ENCODE data around the gene RIC8B. TPM values are rescaled to one million over a fixed set of nuclear protein-coding genes. Genes with fewer than 3 reads are reported as not detected.
A peak's percentile ranks its signal among the peaks of the same experiment; 100 is the strongest.

Gene RIC8B
- total RNA-seq, 1 donor from 2014 or later, result 17.0 TPM

- H3K9me3 Mint-ChIP-seq (ENCODE audit: unreplicated experiment), result no peaks in the 10 kb centered on the region
- H3K27ac Mint-ChIP-seq (ENCODE audit: unreplicated experiment), result no peak overlapping the region
- no peak overlapping the region for H3K4me3 Mint-ChIP-seq (ENCODE audit: unreplicated experiment)
- H3K4me1 Mint-ChIP-seq (ENCODE audit: unreplicated experiment), result peaks cover 11% of the 10 kb centered on the region
- TF ChIP-seq CTCF (IDR thresholded peaks at IDR 0.05), result no peak
- DNase-seq (ENCODE audit: extremely low spot score, unreplicated experiment), result no peak
- no peaks in the 10 kb centered on the region for H3K36me3 Mint-ChIP-seq (ENCODE audit: unreplicated experiment)
- H3K27me3 Mint-ChIP-seq (ENCODE audit: unreplicated experiment), result no peaks in the 10 kb centered on the region
Observed at GRCh38 chr12:106893451-106893850, 119.0 kb downstream of the RIC8B start.

GRCh38 chr12:106894774-106895173 is 120.3 kb downstream of the RIC8B start:
- no peak for TF ChIP-seq CTCF (IDR thresholded peaks at IDR 0.05)
- Mint-ChIP-seq H3K36me3 (ENCODE audit: unreplicated experiment) (no peaks in the 10 kb centered on the region), H3K27ac (ENCODE audit: unreplicated experiment) (no peak overlapping the region), H3K27me3 (ENCODE audit: unreplicated experiment) (no peaks in the 10 kb centered on the region), H3K4me3 (ENCODE audit: unreplicated experiment) (no peak overlapping the region), H3K4me1 (ENCODE audit: unreplicated experiment) (peaks cover 14% of the 10 kb centered on the region), H3K9me3 (ENCODE audit: unreplicated experiment) (no peaks in the 10 kb centered on the region)
- DNase-seq (ENCODE audit: extremely low spot score, unreplicated experiment), result no peak

- H3K27ac Mint-ChIP-seq (ENCODE audit: unreplicated experiment), result no peak overlapping the region
Observed at GRCh38 chr12:106896603-106897002, 122.1 kb downstream of the RIC8B start.

GRCh38 chr12:106897082-106897481 is 122.6 kb downstream of the RIC8B start:
- Mint-ChIP-seq H3K27me3 (ENCODE audit: unreplicated experiment) (peaks cover 9% of the 10 kb centered on the region), H3K36me3 (ENCODE audit: unreplicated experiment) (no peaks in the 10 kb centered on the region), H3K27ac (ENCODE audit: unreplicated experiment) (no peak overlapping the region), H3K9me3 (ENCODE audit: unreplicated experiment) (no peaks in the 10 kb centered on the region), H3K4me1 (ENCODE audit: unreplicated experiment) (peaks cover 14% of the 10 kb centered on the region), H3K4me3 (ENCODE audit: unreplicated experiment) (no peak overlapping the region)
- no peak for DNase-seq (ENCODE audit: extremely low spot score, unreplicated experiment)
- no peak for TF ChIP-seq CTCF (IDR thresholded peaks at IDR 0.05)

More at GRCh38 chr12:106896603-106897002, 122.1 kb downstream of the RIC8B start:
- no peak for TF ChIP-seq CTCF (IDR thresholded peaks at IDR 0.05)
- H3K4me3 Mint-ChIP-seq (ENCODE audit: unreplicated experiment), result no peak overlapping the region
- no peaks in the 10 kb centered on the region for H3K9me3 Mint-ChIP-seq (ENCODE audit: unreplicated experiment)
- no peak for DNase-seq (ENCODE audit: extremely low spot score, unreplicated experiment)
- H3K27me3 Mint-ChIP-seq (ENCODE audit: unreplicated experiment), result peaks cover 6% of the 10 kb centered on the region
- H3K4me1 Mint-ChIP-seq (ENCODE audit: unreplicated experiment), result peaks cover 14% of the 10 kb centered on the region
- H3K36me3 Mint-ChIP-seq (ENCODE audit: unreplicated experiment), result no peaks in the 10 kb centered on the region

- H3K9me3 Mint-ChIP-seq (ENCODE audit: unreplicated experiment), result no peaks in the 10 kb centered on the region
- H3K27me3 Mint-ChIP-seq (ENCODE audit: unreplicated experiment), result peaks cover 16% of the 10 kb centered on the region
- no peak for DNase-seq (ENCODE audit: extremely low spot score, unreplicated experiment)
- peak overlapping the region; percentile 13 for H3K27ac Mint-ChIP-seq (ENCODE audit: unreplicated experiment)
- H3K36me3 Mint-ChIP-seq (ENCODE audit: unreplicated experiment), result no peaks in the 10 kb centered on the region
- H3K4me1 Mint-ChIP-seq (ENCODE audit: unreplicated experiment), result peaks cover 20% of the 10 kb centered on the region
- no peak for TF ChIP-seq CTCF (IDR thresholded peaks at IDR 0.05)
- peak overlapping the region; percentile 24 for H3K4me3 Mint-ChIP-seq (ENCODE audit: unreplicated experiment)
Observed at GRCh38 chr12:106897981-106898901, 123.8 kb downstream of the RIC8B start.
